ENCODE measurements around the gene COG3.

GRCh38 chr13:45434556-45435371 is 30.0 kb upstream of the COG3 start:
- TF ChIP-seq, protein P1, sequence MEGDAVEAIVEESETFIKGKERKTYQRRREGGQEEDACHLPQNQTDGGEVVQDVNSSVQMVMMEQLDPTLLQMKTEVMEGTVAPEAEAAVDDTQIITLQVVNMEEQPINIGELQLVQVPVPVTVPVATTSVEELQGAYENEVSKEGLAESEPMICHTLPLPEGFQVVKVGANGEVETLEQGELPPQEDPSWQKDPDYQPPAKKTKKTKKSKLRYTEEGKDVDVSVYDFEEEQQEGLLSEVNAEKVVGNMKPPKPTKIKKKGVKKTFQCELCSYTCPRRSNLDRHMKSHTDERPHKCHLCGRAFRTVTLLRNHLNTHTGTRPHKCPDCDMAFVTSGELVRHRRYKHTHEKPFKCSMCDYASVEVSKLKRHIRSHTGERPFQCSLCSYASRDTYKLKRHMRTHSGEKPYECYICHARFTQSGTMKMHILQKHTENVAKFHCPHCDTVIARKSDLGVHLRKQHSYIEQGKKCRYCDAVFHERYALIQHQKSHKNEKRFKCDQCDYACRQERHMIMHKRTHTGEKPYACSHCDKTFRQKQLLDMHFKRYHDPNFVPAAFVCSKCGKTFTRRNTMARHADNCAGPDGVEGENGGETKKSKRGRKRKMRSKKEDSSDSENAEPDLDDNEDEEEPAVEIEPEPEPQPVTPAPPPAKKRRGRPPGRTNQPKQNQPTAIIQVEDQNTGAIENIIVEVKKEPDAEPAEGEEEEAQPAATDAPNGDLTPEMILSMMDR (IDR thresholded peaks at IDR 0.05; ENCODE audit: low read length), result no peak
- no peak for TF ChIP-seq EZH2phosphoT487 (IDR thresholded peaks at IDR 0.05; ENCODE audit: low read length)

All from MM.1S (cell line).